SU-DHL-6 (cell line): ENCODE data around the gene TBC1D20.

Experiments used
- H2AFZ ChIP-seq: fragments of 200-600 bp; sonication (generic); 2 replicates; pipeline ENCODE4 v1.6.1; 2014; ENCODE audit warnings: low read depth, mild to moderate bottlenecking, moderate library complexity, mixed read lengths, antibody characterized with exemption, low read length; ENCODE audit not compliant: severe bottlenecking
- H3F3A ChIP-seq: fragments of 200-600 bp; shearing (Covaris generic); 2 replicates; pipeline ENCODE4 v1.6.0; 2016; ENCODE audit warnings: antibody characterized with exemption, mild to moderate bottlenecking; ENCODE audit not compliant: insufficient read depth
- H3K27ac ChIP-seq: fragments of 200-600 bp; sonication (generic); 2 replicates; pipeline ENCODE4 v1.5.1; 2016; ENCODE audit warnings: low read depth, mild to moderate bottlenecking, low read length, moderate library complexity, mixed read lengths
- H3K27me3 ChIP-seq: fragments of 200-600 bp; sonication (generic), shearing (Covaris generic); 2 replicates; pipeline ENCODE4 v1.6.0; 2014; ENCODE audit warnings: mild to moderate bottlenecking, low read length
- H3K36me3 ChIP-seq: fragments of 200-600 bp; sonication (generic); 2 replicates; pipeline ENCODE4 v1.6.1; 2014; ENCODE audit warnings: mild to moderate bottlenecking, low read length, mixed read lengths
- H3K4me2 ChIP-seq: fragments of 300-600, 200-600 bp; shearing (Covaris generic), sonication (generic); 2 replicates; pipeline ENCODE4 v1.6.0; 2014; ENCODE audit warnings: low read length, low read depth, mild to moderate bottlenecking; ENCODE audit not compliant: poor library complexity, severe bottlenecking
- H3K4me3 ChIP-seq: fragments of 200-600 bp; sonication (generic); 2 replicates; pipeline ENCODE4 v1.5.1; 2014; ENCODE audit warnings: antibody characterized with exemption, low read length, mild to moderate bottlenecking, mixed read lengths; ENCODE audit not compliant: insufficient read depth, poor library complexity, severe bottlenecking
- H3K79me2 ChIP-seq: fragments of 200-600 bp; sonication (generic); 2 replicates; pipeline ENCODE4 v1.6.1; 2014; ENCODE audit warnings: mild to moderate bottlenecking, low read length, moderate library complexity; ENCODE audit not compliant: insufficient read depth
- H3K9ac ChIP-seq: fragments of 200-600 bp; sonication (generic); 2 replicates; pipeline ENCODE4 v1.7.0; 2014; ENCODE audit warnings: mild to moderate bottlenecking, low read length
- H3K9me2 ChIP-seq: fragments of 200-600 bp; sonication (generic); replicated peaks from 2 replicates; pipeline ENCODE4 v1.6.1; 2014; ENCODE audit warnings: low read length; ENCODE audit not compliant: insufficient read depth
- H3K9me3 ChIP-seq: fragments of 200-600 bp; sonication (generic); 2 replicates; pipeline ENCODE4 v1.6.1; 2014; ENCODE audit warnings: low read length, mixed read lengths; ENCODE audit not compliant: insufficient read depth
- H4K20me1 ChIP-seq: fragments of 200-600 bp; sonication (generic); 2 replicates; pipeline ENCODE4 v1.6.1; 2014; ENCODE audit warnings: low read depth, mild to moderate bottlenecking, antibody characterized with exemption, low read length, moderate library complexity, mixed read lengths
- CTCF ChIP-seq: fragments of 200-600 bp; sonication (generic); IDR thresholded peaks from one replicate; pipeline ENCODE4 v1.5.1; 2017; ENCODE audit warnings: antibody characterized with exemption, mild to moderate bottlenecking, low read length, moderate library complexity; ENCODE audit not compliant: insufficient read depth, poor library complexity, severe bottlenecking
- EZH2phosphoT487 ChIP-seq: fragments of 200-600 bp; sonication (generic), shearing (Covaris generic); conservative IDR thresholded peaks from 2 replicates; pipeline ENCODE4 v1.6.1; 2018; ENCODE audit warnings: mild to moderate bottlenecking, antibody characterized with exemption, low read length, moderate library complexity, mixed read lengths

The TBC1D20 gene

GRCh38 chr20:480044-480443, 17.7 kb upstream of the TBC1D20 start:
- Histone ChIP-seq H3K27ac (no peak overlapping the region), H3K27me3 (no peaks in the 10 kb centered on the region), H3K9me3 (no peaks in the 10 kb centered on the region), H3K4me3 (no peak overlapping the region), H3K79me2 (no peaks in the 10 kb centered on the region), H4K20me1 (no peaks in the 10 kb centered on the region), H3K9me2 (no peaks in the 10 kb centered on the region), H3F3A (peaks cover 21% of the 10 kb centered on the region; the same call in 1 of the 2 replicates), H3K4me2 (no peak overlapping the region), H3K9ac (no peak overlapping the region), H3K36me3 (peaks cover 16% of the 10 kb centered on the region; the same call in 1 of the 2 replicates), H2AFZ (no peak overlapping the region)
- TF ChIP-seq EZH2phosphoT487, result no peak
- no peak for TF ChIP-seq CTCF

- Histone ChIP-seq H2AFZ (no peak overlapping the region), H3K9ac (no peak overlapping the region), H3K79me2 (no peaks in the 10 kb centered on the region), H3K27me3 (no peaks in the 10 kb centered on the region), H4K20me1 (no peaks in the 10 kb centered on the region), H3K27ac (no peak overlapping the region), H3F3A (peaks cover 21% of the 10 kb centered on the region; the same call in 1 of the 2 replicates), H3K9me3 (no peaks in the 10 kb centered on the region), H3K36me3 (peaks cover 16% of the 10 kb centered on the region; the same call in 1 of the 2 replicates), H3K4me2 (no peak overlapping the region), H3K9me2 (no peaks in the 10 kb centered on the region), H3K4me3 (no peak overlapping the region)
- TF ChIP-seq CTCF (no peak), EZH2phosphoT487 (no peak)
These were observed 17.2 kb upstream of the TBC1D20 start for GRCh38 chr20:479487-479886.

- Histone ChIP-seq H3K36me3 (peaks cover 14% of the 10 kb centered on the region; the same call in 1 of the 2 replicates), H3K9ac (no peak overlapping the region), H4K20me1 (no peaks in the 10 kb centered on the region), H3K27me3 (no peaks in the 10 kb centered on the region), H3K27ac (no peak overlapping the region), H3K4me3 (no peak overlapping the region), H3F3A (peaks cover 21% of the 10 kb centered on the region; the same call in 1 of the 2 replicates), H3K4me2 (no peak overlapping the region), H3K9me3 (no peaks in the 10 kb centered on the region), H3K9me2 (no peaks in the 10 kb centered on the region), H3K79me2 (no peaks in the 10 kb centered on the region), H2AFZ (no peak overlapping the region)
- TF ChIP-seq CTCF (peak; percentile 50), EZH2phosphoT487 (no peak)
These were observed 16.7 kb upstream of the TBC1D20 start for GRCh38 chr20:478949-479429.
